Measurements from ENCODE around the gene PLP2.

GRCh38 chrX:49212209-49212608 is 40.5 kb downstream of the PLP2 start:
- TF ChIP-seq, protein P1, sequence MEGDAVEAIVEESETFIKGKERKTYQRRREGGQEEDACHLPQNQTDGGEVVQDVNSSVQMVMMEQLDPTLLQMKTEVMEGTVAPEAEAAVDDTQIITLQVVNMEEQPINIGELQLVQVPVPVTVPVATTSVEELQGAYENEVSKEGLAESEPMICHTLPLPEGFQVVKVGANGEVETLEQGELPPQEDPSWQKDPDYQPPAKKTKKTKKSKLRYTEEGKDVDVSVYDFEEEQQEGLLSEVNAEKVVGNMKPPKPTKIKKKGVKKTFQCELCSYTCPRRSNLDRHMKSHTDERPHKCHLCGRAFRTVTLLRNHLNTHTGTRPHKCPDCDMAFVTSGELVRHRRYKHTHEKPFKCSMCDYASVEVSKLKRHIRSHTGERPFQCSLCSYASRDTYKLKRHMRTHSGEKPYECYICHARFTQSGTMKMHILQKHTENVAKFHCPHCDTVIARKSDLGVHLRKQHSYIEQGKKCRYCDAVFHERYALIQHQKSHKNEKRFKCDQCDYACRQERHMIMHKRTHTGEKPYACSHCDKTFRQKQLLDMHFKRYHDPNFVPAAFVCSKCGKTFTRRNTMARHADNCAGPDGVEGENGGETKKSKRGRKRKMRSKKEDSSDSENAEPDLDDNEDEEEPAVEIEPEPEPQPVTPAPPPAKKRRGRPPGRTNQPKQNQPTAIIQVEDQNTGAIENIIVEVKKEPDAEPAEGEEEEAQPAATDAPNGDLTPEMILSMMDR (IDR thresholded peaks at IDR 0.05; ENCODE audit: low read length), result no peak
- TF ChIP-seq EZH2 (optimal IDR thresholded peaks at IDR 0.05; ENCODE audit: low read depth, low read length) (no peak), EZH2phosphoT487 (IDR thresholded peaks at IDR 0.05; ENCODE audit: low read length) (no peak)
